Hindlimb muscle (tissue), 1 donor: ENCODE measurements around the gene HTR1D. TPM values are rescaled to one million over a fixed set of nuclear protein-coding genes. Genes with fewer than 3 reads are reported as not detected.
"Not testable (repeated sequence)": the region's sequence is repeated elsewhere in the genome, so short reads cannot be mapped to it uniquely, and the experiment has no call there.

ENCODE experiments used
- DNase-seq: peaks from one replicate; pipeline ENCODE4 v3.0.0-alpha.2; 2013
- polyA plus RNA-seq: library from polyadenylated mRNA; unstranded; fragments of 120-200 nt; gene quantifications from one replicate; pipeline ENCODE4 v1.2.1, GENCODE V29; 2013; ENCODE audit not compliant: insufficient read length

Gene HTR1D
- polyA plus RNA-seq, 1 donor, result 0.09 TPM

- no peak for DNase-seq
Observed at GRCh38 chr1:23216771-23217420, 406 bp downstream of the HTR1D start.

- no peak for DNase-seq
Observed at GRCh38 chr1:23215751-23216449, 1.4 kb downstream of the HTR1D start.

- no peak for DNase-seq
Observed at GRCh38 chr1:23215291-23215690, 2.0 kb downstream of the HTR1D start.

- no peak for DNase-seq
Observed at GRCh38 chr1:23214640-23215039, 2.7 kb downstream of the HTR1D start.

- DNase-seq, result no peak
Observed at GRCh38 chr1:23211955-23212354, 5.3 kb downstream of the HTR1D start.

GRCh38 chr1:23210963-23211362 lies 6.3 kb downstream of the HTR1D start:
- no peak for DNase-seq

- no peak for DNase-seq
Observed at GRCh38 chr1:23210351-23210785, 6.9 kb downstream of the HTR1D start.

- DNase-seq, result no peak
Observed at GRCh38 chr1:23209770-23210169, 7.5 kb downstream of the HTR1D start.

- DNase-seq, result no peak
Observed at GRCh38 chr1:23208527-23208926, 8.8 kb downstream of the HTR1D start.

- not testable (repeated sequence) for DNase-seq
Observed at GRCh38 chr1:23207733-23208132, 9.6 kb downstream of the HTR1D start.

- DNase-seq, result no peak
Observed at GRCh38 chr1:23202263-23202749, 15.0 kb downstream of the HTR1D start.

GRCh38 chr1:23200883-23201282 lies 16.4 kb downstream of the HTR1D start:
- no peak for DNase-seq

GRCh38 chr1:23198373-23198772 lies 18.9 kb downstream of the HTR1D start:
- no peak for DNase-seq

- no peak for DNase-seq
Observed at GRCh38 chr1:23196627-23197328, 20.5 kb downstream of the HTR1D start.

GRCh38 chr1:23194119-23194984 lies 22.9 kb downstream of the HTR1D start:
- no peak for DNase-seq

- DNase-seq, result no peak
Observed at GRCh38 chr1:23193391-23194118, 23.7 kb downstream of the HTR1D start.

GRCh38 chr1:23191199-23191598 lies 26.1 kb downstream of the HTR1D start:
- DNase-seq, result no peak

- not testable (repeated sequence) for DNase-seq
Observed at GRCh38 chr1:23188936-23189452, 28.3 kb downstream of the HTR1D start.

GRCh38 chr1:23188434-23188884 lies 28.8 kb downstream of the HTR1D start:
- no peak for DNase-seq

GRCh38 chr1:23187637-23188036 lies 29.7 kb downstream of the HTR1D start:
- DNase-seq, result no peak

GRCh38 chr1:23185381-23185780 lies 31.9 kb downstream of the HTR1D start:
- no peak for DNase-seq
